GM12872 (cell line): ENCODE data around the gene ACSS2.

Source experiments
- TF ChIP-seq, protein P1 (sequence below): IDR thresholded peaks from 3 replicates; pipeline ENCODE4 v1.5.1; 2011; ENCODE audit warnings: low read depth, mild to moderate bottlenecking, low read length, moderate library complexity; ENCODE audit not compliant: insufficient read depth

The ACSS2 gene

DNA sequence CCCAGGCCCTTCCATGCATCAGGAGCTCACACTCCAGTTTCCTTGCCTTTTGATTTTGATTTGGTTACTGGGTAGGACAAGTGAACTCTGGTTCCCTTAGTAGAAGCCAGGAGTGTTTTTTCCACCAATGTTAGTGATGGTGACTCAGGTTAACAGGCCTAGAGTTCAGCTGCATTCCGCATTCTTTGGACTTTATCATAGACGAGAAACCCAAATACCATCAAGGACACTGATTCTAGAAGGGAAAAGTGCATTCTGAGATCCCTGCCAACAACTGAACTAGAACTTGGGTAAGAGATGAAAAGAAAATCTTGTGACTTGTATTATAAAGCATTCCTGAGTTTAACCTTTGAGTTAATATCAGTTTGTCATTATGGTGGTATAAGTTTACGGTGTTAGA is 70.2 kb downstream of the ACSS2 start:
- TF ChIP-seq, protein P1, sequence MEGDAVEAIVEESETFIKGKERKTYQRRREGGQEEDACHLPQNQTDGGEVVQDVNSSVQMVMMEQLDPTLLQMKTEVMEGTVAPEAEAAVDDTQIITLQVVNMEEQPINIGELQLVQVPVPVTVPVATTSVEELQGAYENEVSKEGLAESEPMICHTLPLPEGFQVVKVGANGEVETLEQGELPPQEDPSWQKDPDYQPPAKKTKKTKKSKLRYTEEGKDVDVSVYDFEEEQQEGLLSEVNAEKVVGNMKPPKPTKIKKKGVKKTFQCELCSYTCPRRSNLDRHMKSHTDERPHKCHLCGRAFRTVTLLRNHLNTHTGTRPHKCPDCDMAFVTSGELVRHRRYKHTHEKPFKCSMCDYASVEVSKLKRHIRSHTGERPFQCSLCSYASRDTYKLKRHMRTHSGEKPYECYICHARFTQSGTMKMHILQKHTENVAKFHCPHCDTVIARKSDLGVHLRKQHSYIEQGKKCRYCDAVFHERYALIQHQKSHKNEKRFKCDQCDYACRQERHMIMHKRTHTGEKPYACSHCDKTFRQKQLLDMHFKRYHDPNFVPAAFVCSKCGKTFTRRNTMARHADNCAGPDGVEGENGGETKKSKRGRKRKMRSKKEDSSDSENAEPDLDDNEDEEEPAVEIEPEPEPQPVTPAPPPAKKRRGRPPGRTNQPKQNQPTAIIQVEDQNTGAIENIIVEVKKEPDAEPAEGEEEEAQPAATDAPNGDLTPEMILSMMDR, result no peak

DNA sequence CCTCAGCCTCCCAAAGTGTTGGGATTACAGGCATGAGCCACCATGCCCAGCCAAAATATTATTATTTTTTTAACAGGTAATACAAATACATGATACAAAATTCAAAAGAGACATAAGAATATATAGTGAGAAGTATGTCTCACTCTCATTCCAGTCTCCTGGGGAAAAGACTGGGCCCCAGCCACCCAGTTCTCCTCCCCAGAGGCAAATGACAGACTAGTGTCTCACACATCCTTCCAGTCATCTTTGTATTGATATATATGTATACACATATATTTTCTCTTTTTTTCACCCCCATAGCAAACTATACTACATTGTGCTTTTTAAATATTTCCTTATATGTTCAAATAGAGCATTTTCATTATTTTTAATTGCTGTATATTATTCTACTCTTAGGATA is 70.9 kb downstream of the ACSS2 start:
- TF ChIP-seq, protein P1, result no peak

DNA sequence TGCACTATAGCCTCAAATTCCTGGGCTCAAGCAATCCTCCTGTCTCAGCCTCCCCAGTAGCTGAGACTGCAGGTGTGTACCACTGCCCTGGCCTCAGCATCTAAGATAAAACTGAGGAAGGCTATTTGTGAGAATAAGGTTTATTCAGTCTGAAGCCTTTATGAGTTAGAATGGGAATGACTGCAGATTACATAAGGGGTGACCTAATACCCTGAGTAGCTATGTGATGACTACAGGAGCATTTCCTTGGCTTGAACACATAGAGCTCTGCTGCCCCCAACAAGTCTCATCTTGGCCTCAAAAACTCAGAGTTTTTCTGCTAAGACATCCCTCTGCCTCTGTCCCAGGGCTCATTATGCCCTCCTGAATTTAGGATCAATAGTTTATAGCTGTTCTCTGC is 71.6 kb downstream of the ACSS2 start:
- TF ChIP-seq, protein P1, result no peak

- TF ChIP-seq, protein P1, result no peak
Observed at GRCh38 chr20:34949120-34949519, 72.7 kb downstream of the ACSS2 start.

- TF ChIP-seq, protein P1, result no peak
Observed at GRCh38 chr20:34951252-34951651, 74.8 kb downstream of the ACSS2 start.

DNA sequence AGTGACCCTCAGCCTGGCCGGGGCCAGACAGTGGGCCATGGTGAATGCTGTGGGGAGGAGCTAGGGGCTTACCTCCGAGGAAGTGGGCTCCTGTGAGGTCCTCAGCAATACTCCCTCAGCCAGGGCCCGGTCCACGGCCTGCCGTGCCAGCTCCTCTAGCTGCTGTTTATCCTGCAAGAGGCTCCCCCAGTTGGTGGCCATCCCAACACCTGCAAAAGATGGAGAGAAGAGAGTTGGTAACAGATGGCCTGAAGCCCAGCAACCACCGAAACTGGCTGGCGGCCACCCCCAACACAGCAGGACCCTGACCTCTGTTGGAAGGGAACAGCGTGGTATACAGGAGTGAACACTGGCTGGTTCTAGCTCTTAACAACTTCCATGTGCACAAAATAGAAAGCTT is 75.2 kb downstream of the ACSS2 start:
- TF ChIP-seq, protein P1, result no peak

GRCh38 chr20:34952671-34953070 is 76.3 kb downstream of the ACSS2 start:
- TF ChIP-seq, protein P1, result no peak

DNA sequence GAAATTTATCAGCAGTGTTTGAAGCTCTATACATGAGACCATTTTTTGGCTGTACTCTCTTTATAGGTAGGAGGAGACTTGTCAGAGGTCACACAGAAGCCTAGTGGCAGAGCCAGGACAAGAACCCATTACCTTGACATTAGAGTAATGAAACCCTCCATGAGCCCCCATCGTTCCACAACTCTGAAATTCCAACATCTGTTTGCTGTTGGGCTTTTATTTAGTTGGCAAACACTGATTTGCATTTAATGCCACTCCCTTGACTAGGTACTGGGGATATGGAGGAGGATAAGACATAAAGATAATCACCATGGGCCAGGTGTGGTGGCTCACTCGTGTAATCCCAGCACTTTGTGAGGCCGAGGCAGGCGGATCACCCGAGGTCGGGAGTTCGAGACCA is 77.5 kb downstream of the ACSS2 start:
- TF ChIP-seq, protein P1, result no peak
